Measurements from ENCODE around the gene SNX3.
"Not testable (repeated sequence)": the region's sequence is repeated elsewhere in the genome, so short reads cannot be mapped to it uniquely, and the experiment has no call there.

SNX3 gene

GRCh38 chr6:108260126-108260808, 573 bp downstream of the SNX3 start:
- DNase-seq = peak; percentile 36

GRCh38 chr6:108254433-108255410, 6.1 kb downstream of the SNX3 start:
- DNase-seq = no peak

- DNase-seq = no peak
Measured at GRCh38 chr6:108253241-108253640, 7.6 kb downstream of the SNX3 start.

- no peak for DNase-seq
Measured at GRCh38 chr6:108252055-108252454, 8.8 kb downstream of the SNX3 start.

- no peak for DNase-seq
Measured at GRCh38 chr6:108251252-108251651, 9.6 kb downstream of the SNX3 start.

- no peak for DNase-seq
Measured at GRCh38 chr6:108250240-108250866, 10.5 kb downstream of the SNX3 start.

GRCh38 chr6:108247965-108248536, 12.8 kb downstream of the SNX3 start:
- no peak for DNase-seq

GRCh38 chr6:108245095-108245494, 15.7 kb downstream of the SNX3 start:
- not testable (repeated sequence) for DNase-seq

- no peak for DNase-seq
Measured at GRCh38 chr6:108243836-108244235, 17.0 kb downstream of the SNX3 start.

GRCh38 chr6:108242721-108243120, 18.1 kb downstream of the SNX3 start:
- DNase-seq = no peak

- DNase-seq = no peak
Measured at GRCh38 chr6:108242259-108242658, 18.6 kb downstream of the SNX3 start.

- DNase-seq = no peak
Measured at GRCh38 chr6:108238322-108238721, 22.5 kb downstream of the SNX3 start.

- no peak for DNase-seq
Measured at GRCh38 chr6:108236791-108237190, 24.0 kb downstream of the SNX3 start.

GRCh38 chr6:108235127-108235526, 25.7 kb downstream of the SNX3 start:
- DNase-seq = no peak

GRCh38 chr6:108228416-108228815, 32.4 kb downstream of the SNX3 start:
- DNase-seq = no peak

GRCh38 chr6:108227290-108227689, 33.5 kb downstream of the SNX3 start:
- no peak for DNase-seq

- DNase-seq = no peak
Measured at GRCh38 chr6:108222504-108222903, 38.3 kb downstream of the SNX3 start.

GRCh38 chr6:108222064-108222463, 38.8 kb downstream of the SNX3 start:
- no peak for DNase-seq

- DNase-seq = no peak
Measured at GRCh38 chr6:108211671-108212070, 49.2 kb downstream of the SNX3 start.

- DNase-seq = no peak
Measured at GRCh38 chr6:108210556-108210955, 50.3 kb downstream of the SNX3 start.

- no peak for DNase-seq
Measured at GRCh38 chr6:108209738-108210137, 51.1 kb downstream of the SNX3 start.

- DNase-seq = no peak
Measured at GRCh38 chr6:108207013-108207412, 53.8 kb downstream of the SNX3 start.

All from stimulated activated CD8-positive, alpha-beta memory T cell treated with anti-CD3 and anti-CD28 coated beads, Interleukin-4, amount 100 ng/mL, for 48 hours (primary cell).